Smooth muscle cell (in vitro differentiated cells): ENCODE results near the gene CREB3L1. TPM values are rescaled to one million over a fixed set of nuclear protein-coding genes. Genes with fewer than 3 reads are reported as not detected.
A peak's percentile ranks its signal among the peaks of the same experiment; 100 is the strongest.

Experiments
- DNase-seq: peaks from one replicate; lab custom pipeline; 2025; ENCODE audit not compliant: unreplicated experiment; lab: John Stamatoyannopoulos, UW
- H2AFZ ChIP-seq: fragments of 200-600 bp; sonication (generic); 2 replicates; pipeline ENCODE4 v1.6.0; 2016; ENCODE audit warnings: antibody characterized with exemption, low read depth, mild to moderate bottlenecking
- H3F3A ChIP-seq: fragments of 200-600 bp; sonication (generic); 2 replicates; pipeline ENCODE4 v1.6.0; 2017; ENCODE audit warnings: antibody characterized with exemption, low read depth
- H3K27ac ChIP-seq: fragments of 200-600 bp; sonication (generic); 2 replicates; pipeline ENCODE4 v1.5.1; 2016; ENCODE audit warnings: low read depth, mild to moderate bottlenecking
- H3K27me3 ChIP-seq: fragments of 200-600 bp; sonication (generic); 2 replicates; pipeline ENCODE4 v1.6.1; 2016; ENCODE audit warnings: low read depth, mild to moderate bottlenecking
- H3K36me3 ChIP-seq: fragments of 200-600 bp; sonication (generic); 2 replicates; pipeline ENCODE4 v1.5.1; 2016; ENCODE audit warnings: low read depth
- H3K4me1 ChIP-seq: fragments of 200-600 bp; sonication (generic); 2 replicates; pipeline ENCODE4 v1.5.1; 2016; ENCODE audit warnings: low read depth
- H3K4me2 ChIP-seq: fragments of 200-600 bp; sonication (generic); 2 replicates; pipeline ENCODE4 v1.6.0; 2016; ENCODE audit warnings: mild to moderate bottlenecking
- H3K4me3 ChIP-seq: fragments of 200-600 bp; sonication (generic); 2 replicates; pipeline ENCODE4 v1.5.1; 2016; ENCODE audit warnings: mild to moderate bottlenecking
- H3K79me2 ChIP-seq: fragments of 200-600 bp; sonication (generic); 2 replicates; pipeline ENCODE4 v1.6.0; 2016; ENCODE audit warnings: low read depth, mild to moderate bottlenecking
- H3K9ac ChIP-seq: fragments of 200-600 bp; sonication (generic); 2 replicates; pipeline ENCODE4 v1.6.0; 2016; ENCODE audit warnings: low read depth
- H3K9me3 ChIP-seq: fragments of 200-600 bp; sonication (generic); replicated peaks from 2 replicates; pipeline ENCODE4 v1.5.1; 2016; ENCODE audit warnings: low read depth
- H4K20me1 ChIP-seq: fragments of 200-600 bp; sonication (generic); 2 replicates; pipeline ENCODE4 v1.6.0; 2016; ENCODE audit warnings: low read depth
- CTCF ChIP-seq: fragments of 200-600 bp; sonication (generic); IDR thresholded peaks from 2 replicates; pipeline ENCODE4 v1.5.1; 2017; ENCODE audit warnings: borderline replicate concordance, mild to moderate bottlenecking, antibody characterized with exemption; ENCODE audit not compliant: insufficient read depth, poor library complexity, severe bottlenecking
- WGBS: methylation state at CpG from one replicate; pipeline ENCODE4 v1.1.7; 2016; ENCODE audit warnings: low lambda C conversion rate; 5-methylcytosine and 5-hydroxymethylcytosine counted together
- polyA plus RNA-seq: library from polyadenylated mRNA; unstranded; fragments of >200 nt; fragmentation: Nextera tagmentation; extraction: Ambion mirVana; gene quantifications from 2 replicates; pipeline ENCODE4 v1.2.1, GENCODE V29; 2016
- total RNA-seq: library from RNA; depleted of rRNA; stranded (reverse); fragments of >200 nt; gene quantifications from 2 replicates; pipeline ENCODE4 v1.2.3, GENCODE V29; 2014

Gene CREB3L1
- total and polyA plus RNA-seq, 2 experiments from 2014 or later: 63.3 to 437 TPM

DNA sequence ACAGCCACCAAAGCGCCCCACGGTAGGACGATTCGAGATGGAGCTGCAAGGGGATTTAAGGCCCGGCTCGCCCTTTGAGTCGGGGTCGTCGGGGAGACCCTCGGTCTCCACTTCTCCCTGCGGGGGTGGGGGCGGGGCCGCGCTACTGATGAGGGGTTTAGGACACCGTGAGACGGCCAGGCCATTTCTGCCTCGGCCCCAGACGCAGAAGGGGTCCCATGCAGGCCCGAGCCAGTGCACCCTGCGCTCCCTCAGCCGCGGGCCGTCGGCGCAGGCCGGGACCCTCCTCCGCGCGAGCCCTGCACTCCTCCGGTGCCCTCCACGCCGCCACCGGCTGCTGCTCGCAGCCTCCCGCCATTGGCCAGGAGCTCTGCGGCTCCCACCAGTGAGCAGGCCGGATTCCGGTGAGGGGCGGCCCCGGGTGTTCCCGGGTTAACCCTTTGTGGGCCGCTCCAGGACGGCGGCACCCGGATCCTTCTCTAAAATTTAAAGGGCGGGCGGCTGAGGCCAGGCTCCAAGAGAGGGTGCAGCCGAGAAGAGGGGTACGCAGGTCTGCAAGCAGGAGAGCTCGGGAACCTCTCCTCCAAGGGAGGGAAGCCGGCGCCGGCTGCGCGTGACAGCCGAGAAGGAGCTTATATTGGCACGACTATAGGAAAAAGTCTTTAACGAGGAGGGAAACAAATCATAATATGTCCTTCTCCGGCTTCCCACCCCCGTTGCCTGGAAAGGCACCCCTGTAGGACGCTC, 18.0 kb downstream of the CREB3L1 start:
- H3F3A ChIP-seq: peaks cover 63% of the 10 kb centered on the region
- H3K79me2 ChIP-seq: peaks cover 63% of the 10 kb centered on the region
- H3K36me3 ChIP-seq: no peaks in the 10 kb centered on the region
- peaks cover 51% of the 10 kb centered on the region for H3K4me1 ChIP-seq
- no peaks in the 10 kb centered on the region for H3K27me3 ChIP-seq
- no peak for TF ChIP-seq CTCF
- H2AFZ ChIP-seq: no peak overlapping the region
- peak overlapping the region; percentile 98 for H3K27ac ChIP-seq
- peak overlapping the region; percentile 89 for H3K4me2 ChIP-seq
- peaks cover 36% of the 10 kb centered on the region for H4K20me1 ChIP-seq
- H3K9ac ChIP-seq: peak overlapping the region; percentile 93
- H3K9me3 ChIP-seq: no peaks in the 10 kb centered on the region
- DNase-seq: peak; percentile 35
- 1% methylated on average over 60 of the region's 61 CpGs for WGBS
- H3K4me3 ChIP-seq: peak overlapping the region; percentile 51

DNA sequence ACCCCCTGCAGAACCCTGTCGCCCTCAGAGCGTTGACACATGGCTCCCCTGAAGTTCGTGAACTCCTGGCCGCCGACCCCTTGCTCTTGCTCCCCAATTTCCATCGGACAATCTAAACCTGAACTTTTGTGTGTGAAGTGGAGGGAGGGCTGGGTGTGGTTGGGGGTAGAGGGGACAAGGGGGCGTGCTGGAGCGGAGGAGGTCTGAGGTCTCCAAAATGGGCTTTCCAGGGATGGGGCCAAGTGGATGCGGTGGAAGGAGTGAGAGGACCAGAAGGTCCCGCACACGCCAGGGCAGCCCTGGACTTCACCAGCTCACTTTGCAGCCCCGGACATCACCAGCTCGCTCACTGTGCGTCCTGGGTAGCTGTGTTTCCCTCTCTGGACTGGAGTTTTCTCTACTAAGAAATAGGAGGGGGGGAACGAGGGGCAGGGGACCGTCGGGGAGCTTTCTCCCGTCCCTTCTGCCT, 18.6 kb downstream of the CREB3L1 start:
- H3K9ac ChIP-seq: peak overlapping the region; percentile 93
- no peaks in the 10 kb centered on the region for H3K27me3 ChIP-seq
- peaks cover 65% of the 10 kb centered on the region for H3K79me2 ChIP-seq
- peaks cover 36% of the 10 kb centered on the region for H4K20me1 ChIP-seq
- no peak overlapping the region for H2AFZ ChIP-seq
- no peaks in the 10 kb centered on the region for H3K9me3 ChIP-seq
- 37% methylated on average over 18 of the region's 18 CpGs for WGBS
- TF ChIP-seq CTCF: no peak
- peak overlapping the region; percentile 51 for H3K4me3 ChIP-seq
- peak overlapping the region; percentile 89 for H3K4me2 ChIP-seq
- H3K4me1 ChIP-seq: peaks cover 46% of the 10 kb centered on the region
- no peak for DNase-seq
- no peaks in the 10 kb centered on the region for H3K36me3 ChIP-seq
- peaks cover 60% of the 10 kb centered on the region for H3F3A ChIP-seq
- H3K27ac ChIP-seq: peak overlapping the region; percentile 98

GRCh38 chr11:46296528-46297448, 19.3 kb downstream of the CREB3L1 start:
- H3K4me2 ChIP-seq: peak overlapping the region; percentile 89
- no peaks in the 10 kb centered on the region for H3K9me3 ChIP-seq
- peaks cover 65% of the 10 kb centered on the region for H3K79me2 ChIP-seq
- H2AFZ ChIP-seq: no peak overlapping the region
- H3K27ac ChIP-seq: peak overlapping the region; percentile 98
- peak; percentile 74 for TF ChIP-seq CTCF
- H4K20me1 ChIP-seq: peaks cover 41% of the 10 kb centered on the region
- H3K27me3 ChIP-seq: no peaks in the 10 kb centered on the region
- WGBS: 31% methylated on average over 25 of the region's 26 CpGs
- H3K36me3 ChIP-seq: no peaks in the 10 kb centered on the region
- peaks cover 39% of the 10 kb centered on the region for H3K4me1 ChIP-seq
- peaks cover 53% of the 10 kb centered on the region for H3F3A ChIP-seq
- peak; percentile 60 for DNase-seq
- peak overlapping the region; percentile 93 for H3K9ac ChIP-seq
- peak overlapping the region; percentile 51 for H3K4me3 ChIP-seq
